Stimulated activated CD8-positive, alpha-beta memory T cell treated with anti-CD3 and anti-CD28 coated beads, Interleukin-12 subunit alpha, Interleukin-12 subunit beta, amount 100 ng/mL, for 24 hours (primary cell): ENCODE results near the gene STX7.
"Not testable (repeated sequence)": the region's sequence is repeated elsewhere in the genome, so short reads cannot be mapped to it uniquely, and the experiment has no call there.

Experiments
- DNase-seq: peaks from one replicate; pipeline ENCODE4 v3.0.0-alpha.2; 2020; ENCODE audit errors: extremely low read depth

STX7 gene

GRCh38 chr6:132512638-132513632 lies at the start of gene STX7:
TSS of gene STX7 (minus strand) at chr6:132513116. CDS start at chr6:132503530, 9,586 bp downstream.
- peak; percentile 72 for DNase-seq

- not testable (repeated sequence) for DNase-seq
Measured at GRCh38 chr6:132560087-132560486, 47.2 kb upstream of the STX7 start.

GRCh38 chr6:132552372-132552771 lies 39.5 kb upstream of the STX7 start, which contains the start of gene TAAR8:
TSS of gene TAAR8 (plus strand) at chr6:132552672. CDS start at chr6:132552693, 21 bp downstream.
- no peak for DNase-seq

GRCh38 chr6:132551214-132551613 lies 38.3 kb upstream of the STX7 start:
- no peak for DNase-seq

GRCh38 chr6:132548746-132549463 lies 36.0 kb upstream of the STX7 start:
- no peak for DNase-seq

- no peak for DNase-seq
Measured at GRCh38 chr6:132544826-132545225, 31.9 kb upstream of the STX7 start.

- DNase-seq: no peak
Measured at GRCh38 chr6:132537977-132538376, 25.1 kb upstream of the STX7 start, which contains the start of gene TAAR9. TSS of gene TAAR9 (plus strand) at chr6:132538277. CDS start at chr6:132538290, 13 bp downstream.

GRCh38 chr6:132537145-132537544 lies 24.2 kb upstream of the STX7 start:
- no peak for DNase-seq

- not testable (repeated sequence) for DNase-seq
Measured at GRCh38 chr6:132534546-132534945, 21.6 kb upstream of the STX7 start.

- DNase-seq: peak; percentile 25
Measured at GRCh38 chr6:132530293-132530974, 17.5 kb upstream of the STX7 start.

- DNase-seq: no peak
Measured at GRCh38 chr6:132527791-132528190, 14.9 kb upstream of the STX7 start.

- DNase-seq: no peak
Measured at GRCh38 chr6:132526461-132526860, 13.5 kb upstream of the STX7 start.

- no peak for DNase-seq
Measured at GRCh38 chr6:132525866-132526265, 12.9 kb upstream of the STX7 start.

- no peak for DNase-seq
Measured at GRCh38 chr6:132524646-132525045, 11.7 kb upstream of the STX7 start.

GRCh38 chr6:132520953-132521352 lies 8.0 kb upstream of the STX7 start:
- DNase-seq: no peak

GRCh38 chr6:132515386-132515785 lies 2.5 kb upstream of the STX7 start:
- no peak for DNase-seq

- DNase-seq: no peak
Measured at GRCh38 chr6:132513831-132514545, 1.1 kb upstream of the STX7 start.

- no peak for DNase-seq
Measured at GRCh38 chr6:132512342-132512637, 626 bp downstream of the STX7 start.

- no peak for DNase-seq
Measured at GRCh38 chr6:132511831-132512220, 1.1 kb downstream of the STX7 start.

GRCh38 chr6:132511210-132511830 lies 1.6 kb downstream of the STX7 start:
- no peak for DNase-seq
